Measurements from ENCODE around the gene TBX1.

The TBX1 gene

GRCh38 chr22:19812910-19813309, 52.3 kb downstream of the TBX1 start:
- TF ChIP-seq CTCF (IDR thresholded peaks at IDR 0.05; ENCODE audit: low read depth, low read length), result no peak
- no peaks in the 10 kb centered on the region for H3K9me3 ChIP-seq (ENCODE audit: severe bottlenecking)
- H3K36me3 ChIP-seq, result no peaks in the 10 kb centered on the region
- DNase-seq, result no peak
- H3K4me3 ChIP-seq (ENCODE audit: low read depth, low read length), result no peak overlapping the region
- H3K27me3 ChIP-seq (ENCODE audit: insufficient read depth, low read depth, severe bottlenecking), result no peaks in the 10 kb centered on the region
- no peak overlapping the region for H3K27ac ChIP-seq

DNA sequence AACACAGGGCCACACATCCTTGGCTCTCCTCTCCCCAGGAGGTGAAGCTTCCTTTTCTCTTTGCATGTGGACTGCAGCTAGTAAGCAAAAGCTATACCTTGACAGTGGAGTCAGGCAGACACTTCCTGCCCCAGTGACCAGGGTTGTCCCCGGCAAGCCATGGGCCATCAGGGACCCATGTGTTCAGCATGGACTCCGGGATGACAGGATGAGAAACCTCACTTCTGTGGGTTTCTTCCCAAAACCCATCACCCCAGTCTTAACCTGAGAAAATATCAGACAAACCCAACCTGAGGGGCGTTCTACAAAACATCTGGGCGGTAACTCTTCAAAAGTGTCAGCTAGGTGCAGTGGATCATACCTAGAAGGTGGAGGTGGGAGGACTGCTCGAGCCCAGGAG, 53.9 kb downstream of the TBX1 start:
- Histone ChIP-seq H3K36me3 (no peaks in the 10 kb centered on the region), H3K27me3 (ENCODE audit: insufficient read depth, low read depth, severe bottlenecking) (no peaks in the 10 kb centered on the region), H3K9me3 (ENCODE audit: severe bottlenecking) (no peaks in the 10 kb centered on the region), H3K27ac (no peak overlapping the region), H3K4me3 (ENCODE audit: low read depth, low read length) (no peak overlapping the region)
- DNase-seq, result no peak
- no peak for TF ChIP-seq CTCF (IDR thresholded peaks at IDR 0.05; ENCODE audit: low read depth, low read length)

- no peaks in the 10 kb centered on the region for H3K36me3 ChIP-seq
Observed at GRCh38 chr22:19815093-19815822, 54.7 kb downstream of the TBX1 start.

GRCh38 chr22:19815823-19816290, 55.3 kb downstream of the TBX1 start:
- no peak for TF ChIP-seq CTCF (IDR thresholded peaks at IDR 0.05; ENCODE audit: low read depth, low read length)
- no peak for DNase-seq
- no peak overlapping the region for H3K27ac ChIP-seq

More at GRCh38 chr22:19815093-19815822, 54.7 kb downstream of the TBX1 start:
- no peak overlapping the region for H3K27ac ChIP-seq
- TF ChIP-seq CTCF (IDR thresholded peaks at IDR 0.05; ENCODE audit: low read depth, low read length), result no peak
- H3K27me3 ChIP-seq (ENCODE audit: insufficient read depth, low read depth, severe bottlenecking), result no peaks in the 10 kb centered on the region
- no peaks in the 10 kb centered on the region for H3K9me3 ChIP-seq (ENCODE audit: severe bottlenecking)
- DNase-seq, result no peak
- H3K4me3 ChIP-seq (ENCODE audit: low read depth, low read length), result no peak overlapping the region

DNA sequence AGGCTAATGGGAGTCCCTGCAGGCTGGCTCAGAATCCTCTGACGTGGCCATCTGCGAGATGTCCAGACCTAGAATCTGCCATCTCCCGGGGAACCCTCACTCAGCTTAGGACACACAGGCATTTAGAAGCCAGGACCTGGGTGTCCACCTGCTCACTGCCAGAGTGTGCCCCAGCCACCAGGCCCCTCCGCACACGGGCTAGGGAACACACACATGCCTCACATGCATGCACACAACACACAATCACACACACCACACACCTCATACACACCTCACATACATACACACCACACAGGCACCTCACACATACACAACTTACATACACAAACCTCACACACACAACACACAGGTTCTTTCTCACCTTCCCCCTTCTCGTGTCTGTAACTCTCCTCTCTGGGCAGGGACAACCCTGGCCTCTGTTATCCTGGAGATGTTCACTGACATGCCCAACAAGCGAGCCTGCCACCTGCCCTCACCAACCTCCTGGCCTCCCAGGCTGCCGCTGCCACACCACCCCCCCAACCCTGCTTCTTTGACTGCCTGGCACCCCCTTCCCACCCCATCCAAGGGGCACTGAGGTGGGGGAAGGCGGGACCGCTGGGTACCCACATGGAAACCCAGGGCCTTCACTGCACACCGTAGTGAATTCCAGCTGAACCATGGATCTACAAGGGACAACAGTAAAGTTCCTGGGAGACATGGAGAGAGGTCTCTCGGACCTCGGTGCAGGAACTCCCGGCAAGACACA, 56.0 kb downstream of the TBX1 start:
- no peaks in the 10 kb centered on the region for H3K9me3 ChIP-seq (ENCODE audit: severe bottlenecking)
- no peaks in the 10 kb centered on the region for H3K36me3 ChIP-seq
- no peak overlapping the region for H3K4me3 ChIP-seq (ENCODE audit: low read depth, low read length)
- DNase-seq, result no peak
- no peak for TF ChIP-seq CTCF (IDR thresholded peaks at IDR 0.05; ENCODE audit: low read depth, low read length)
- H3K27ac ChIP-seq, result no peak overlapping the region
- no peaks in the 10 kb centered on the region for H3K27me3 ChIP-seq (ENCODE audit: insufficient read depth, low read depth, severe bottlenecking)

More at GRCh38 chr22:19815823-19816290, 55.3 kb downstream of the TBX1 start:
- no peaks in the 10 kb centered on the region for H3K36me3 ChIP-seq
- H3K27me3 ChIP-seq (ENCODE audit: insufficient read depth, low read depth, severe bottlenecking), result no peaks in the 10 kb centered on the region
- H3K4me3 ChIP-seq (ENCODE audit: low read depth, low read length), result no peak overlapping the region
- no peaks in the 10 kb centered on the region for H3K9me3 ChIP-seq (ENCODE audit: severe bottlenecking)

Measured in WERI-Rb-1 (cell line).